CD8-positive, alpha-beta memory T cell (primary cell): ENCODE data around the gene HS3ST4. TPM values are rescaled to one million over a fixed set of nuclear protein-coding genes. Genes with fewer than 3 reads are reported as not detected.

Experiments used
- CTCF ChIA-PET: fragments of 350-600 bp; sonication (Branson Sonifier 250); formaldehyde crosslinking; loops from one replicate; lab custom pipeline; 2021; ENCODE audit warnings: antibody characterized with exemption; lab: Charles Lee
- POLR2A ChIA-PET: fragments of 350-600 bp; sonication (Branson Sonifier 250); formaldehyde crosslinking; loops from one replicate; lab custom pipeline; 2021; ENCODE audit warnings: antibody characterized with exemption; lab: Charles Lee
- DNase-seq, 5 donors: peaks; one replicate each; pipeline versions ENCODE4 v3.0.0 to v3.0.0-alpha.2; 2020 to 2022; ENCODE audit warnings: mixed read lengths in 1 of 5
- H3K27ac ChIP-seq: one replicate; pipeline ENCODE4 v1.7.0; 2013; ENCODE audit warnings: low read depth, mild to moderate bottlenecking, low read length, moderate library complexity
- H3K27me3 ChIP-seq: 2 replicates; pipeline ENCODE4 v1.7.0; 2013; ENCODE audit warnings: low read length, mild to moderate bottlenecking; ENCODE audit not compliant: insufficient read depth, poor library complexity, severe bottlenecking
- H3K36me3 ChIP-seq: 2 replicates; pipeline ENCODE4 v1.7.0; 2013; ENCODE audit warnings: mild to moderate bottlenecking, low read length, moderate library complexity; ENCODE audit not compliant: insufficient read depth
- H3K4me1 ChIP-seq: 2 replicates; pipeline ENCODE4 v1.7.0; 2013; ENCODE audit warnings: mild to moderate bottlenecking, low read length, moderate library complexity; ENCODE audit not compliant: insufficient read depth
- H3K4me3 ChIP-seq: 2 replicates; pipeline ENCODE4 v1.7.0; 2013; ENCODE audit warnings: mild to moderate bottlenecking, low read length
- H3K9me3 ChIP-seq: 2 replicates; pipeline ENCODE4 v1.7.0; 2013; ENCODE audit warnings: mild to moderate bottlenecking, low read length
- H3K27ac Mint-ChIP-seq, 8 donors: one replicate each; pipeline ENCODE4 v1.8.0; 2020 to 2021; ENCODE audit warnings: mixed read lengths in 8 of 8, mild to moderate bottlenecking in 6 of 8, inconsistent platforms in 3 of 8, moderate library complexity in 3 of 8
- H3K27me3 Mint-ChIP-seq, 2 donors: one replicate each; pipeline ENCODE4 v1.8.0; 2020 to 2021; ENCODE audit warnings: mixed read lengths in 2 of 2, mild to moderate bottlenecking in 1 of 2, moderate library complexity in 1 of 2
- H3K36me3 Mint-ChIP-seq, 3 donors: one replicate each; pipeline ENCODE4 v1.8.0; 2020 to 2021; ENCODE audit warnings: mixed read lengths in 3 of 3, inconsistent platforms in 1 of 3, mild to moderate bottlenecking in 1 of 3
- H3K4me1 Mint-ChIP-seq, 3 donors: one replicate each; pipeline ENCODE4 v1.8.0; 2020 to 2021; ENCODE audit warnings: mixed read lengths in 3 of 3, inconsistent platforms in 1 of 3, mild to moderate bottlenecking in 1 of 3
- H3K4me3 Mint-ChIP-seq, 7 donors: one replicate each; pipeline ENCODE4 v1.8.0; 2020 to 2021; ENCODE audit warnings: mixed read lengths in 7 of 7, mild to moderate bottlenecking in 6 of 7, moderate library complexity in 4 of 7, inconsistent platforms in 2 of 7
- H3K9me3 Mint-ChIP-seq, 5 donors: one replicate each; pipeline ENCODE4 v1.8.0; 2020 to 2022; ENCODE audit warnings: mixed read lengths in 5 of 5, mild to moderate bottlenecking in 3 of 5, moderate library complexity in 2 of 5, inconsistent platforms in 1 of 5
- polyA plus RNA-seq: library from polyadenylated mRNA; unstranded; fragments of 300-500 nt; fragmentation: Illumina TruSeq; gene quantifications from one replicate; pipeline ENCODE4 v1.2.3, GENCODE V29; 2021
- total RNA-seq, 2 experiments: library from RNA; stranded (reverse); gene quantifications; one replicate each; pipeline ENCODE4 v1.2.3, GENCODE V29; 2021

The HS3ST4 gene
- total and polyA plus RNA-seq, 3 experiments from 2014 or later: not detected

- no peak overlapping the region for H3K27ac Mint-ChIP-seq
- DNase-seq: no peak
- H3K36me3 ChIP-seq: no peaks in the 10 kb centered on the region
Observed at GRCh38 chr16:25893332-25893731, 201.6 kb downstream of the HS3ST4 start.

GRCh38 chr16:25894093-25894492 is 202.3 kb downstream of the HS3ST4 start:
- Mint-ChIP-seq H3K9me3 (peaks cover 0 to 3% (median 0%) of the 10 kb centered on the region in 5 donors), H3K4me3 (no peak overlapping the region), H3K27ac (no peak overlapping the region), H3K4me1 (no peaks in the 10 kb centered on the region), H3K36me3 (no peaks in the 10 kb centered on the region), H3K27me3 (peaks cover 11 to 34% of the 10 kb centered on the region in 2 donors)
- no peak overlapping the region for H3K27ac ChIP-seq
- ChIA-PET CTCF (no interaction called here), POLR2A (no interaction called here)
- no peaks in the 10 kb centered on the region for H3K9me3 ChIP-seq
- no peaks in the 10 kb centered on the region for H3K36me3 ChIP-seq
- no peaks in the 10 kb centered on the region for H3K4me1 ChIP-seq
- no peak overlapping the region for H3K4me3 ChIP-seq
- H3K27me3 ChIP-seq: no peaks in the 10 kb centered on the region
- DNase-seq: no peak

More at GRCh38 chr16:25893332-25893731, 201.6 kb downstream of the HS3ST4 start:
- Histone ChIP-seq H3K9me3 (no peaks in the 10 kb centered on the region), H3K4me3 (no peak overlapping the region), H3K27me3 (no peaks in the 10 kb centered on the region), H3K4me1 (no peaks in the 10 kb centered on the region), H3K27ac (no peak overlapping the region)
- H3K9me3 Mint-ChIP-seq: peaks cover 0 to 3% (median 0%) of the 10 kb centered on the region in 5 donors
- H3K27me3 Mint-ChIP-seq: peaks cover 12 to 34% of the 10 kb centered on the region in 2 donors
- no peak overlapping the region for H3K4me3 Mint-ChIP-seq
- ChIA-PET CTCF (no interaction called here), POLR2A (no interaction called here)
- H3K36me3 Mint-ChIP-seq: no peaks in the 10 kb centered on the region
- no peaks in the 10 kb centered on the region for H3K4me1 Mint-ChIP-seq

- H3K36me3 ChIP-seq: no peaks in the 10 kb centered on the region
- ChIA-PET CTCF (no interaction called here), POLR2A (no interaction called here)
- H3K27ac Mint-ChIP-seq: no peak overlapping the region
- no peak overlapping the region for H3K4me3 ChIP-seq
- no peak overlapping the region for H3K27ac ChIP-seq
- H3K4me1 ChIP-seq: no peaks in the 10 kb centered on the region
- peaks cover 8 to 34% of the 10 kb centered on the region in 2 donors for H3K27me3 Mint-ChIP-seq
- no peaks in the 10 kb centered on the region for H3K9me3 ChIP-seq
- no peak for DNase-seq
- H3K36me3 Mint-ChIP-seq: no peaks in the 10 kb centered on the region
- no peak overlapping the region for H3K4me3 Mint-ChIP-seq
- H3K4me1 Mint-ChIP-seq: no peaks in the 10 kb centered on the region
- H3K9me3 Mint-ChIP-seq: peaks cover 0 to 2% (median 0%) of the 10 kb centered on the region in 5 donors
- H3K27me3 ChIP-seq: no peaks in the 10 kb centered on the region
Observed at GRCh38 chr16:25895380-25895779, 203.6 kb downstream of the HS3ST4 start.

- H3K27ac Mint-ChIP-seq: no peak overlapping the region
- H3K27ac ChIP-seq: no peak overlapping the region
- H3K27me3 ChIP-seq: no peaks in the 10 kb centered on the region
- H3K4me3 ChIP-seq: no peak overlapping the region
- no peaks in the 10 kb centered on the region for H3K4me1 Mint-ChIP-seq
- POLR2A ChIA-PET: no interaction called here
- no peaks in the 10 kb centered on the region for H3K36me3 Mint-ChIP-seq
- peaks cover 12 to 34% of the 10 kb centered on the region in 2 donors for H3K27me3 Mint-ChIP-seq
- no peaks in the 10 kb centered on the region for H3K9me3 ChIP-seq
- no peaks in the 10 kb centered on the region for H3K4me1 ChIP-seq
- CTCF ChIA-PET: no interaction called here
- H3K36me3 ChIP-seq: no peaks in the 10 kb centered on the region
- DNase-seq: no peak
- no peak overlapping the region for H3K4me3 Mint-ChIP-seq
- peaks cover 0 to 2% (median 0%) of the 10 kb centered on the region in 5 donors for H3K9me3 Mint-ChIP-seq
Observed at GRCh38 chr16:25896411-25896810, 204.7 kb downstream of the HS3ST4 start.

GRCh38 chr16:25897702-25898101 is 205.9 kb downstream of the HS3ST4 start:
- peaks cover 0 to 2% (median 0%) of the 10 kb centered on the region in 5 donors for H3K9me3 Mint-ChIP-seq
- H3K4me1 Mint-ChIP-seq: no peaks in the 10 kb centered on the region
- H3K27ac Mint-ChIP-seq: no peak overlapping the region
- Histone ChIP-seq H3K9me3 (no peaks in the 10 kb centered on the region), H3K27me3 (no peaks in the 10 kb centered on the region), H3K4me1 (no peaks in the 10 kb centered on the region), H3K4me3 (no peak overlapping the region), H3K36me3 (no peaks in the 10 kb centered on the region), H3K27ac (no peak overlapping the region)
- H3K27me3 Mint-ChIP-seq: peaks cover 12 to 33% of the 10 kb centered on the region in 2 donors
- POLR2A ChIA-PET: no interaction called here
- CTCF ChIA-PET: no interaction called here
- H3K36me3 Mint-ChIP-seq: no peaks in the 10 kb centered on the region
- DNase-seq: no peak
- no peak overlapping the region for H3K4me3 Mint-ChIP-seq

GRCh38 chr16:25905810-25906209 is 214.1 kb downstream of the HS3ST4 start:
- POLR2A ChIA-PET: no interaction called here
- H3K9me3 Mint-ChIP-seq: peaks cover 0 to 6% (median 0%) of the 10 kb centered on the region in 5 donors
- DNase-seq: no peak
- H3K4me3 Mint-ChIP-seq: no peak overlapping the region
- CTCF ChIA-PET: no interaction called here
- H3K27ac Mint-ChIP-seq: no peak overlapping the region
- Histone ChIP-seq H3K9me3 (no peaks in the 10 kb centered on the region), H3K27ac (no peak overlapping the region), H3K4me3 (no peak overlapping the region), H3K4me1 (no peaks in the 10 kb centered on the region), H3K36me3 (no peaks in the 10 kb centered on the region), H3K27me3 (no peaks in the 10 kb centered on the region)
- H3K4me1 Mint-ChIP-seq: no peaks in the 10 kb centered on the region
- no peaks in the 10 kb centered on the region for H3K36me3 Mint-ChIP-seq
- H3K27me3 Mint-ChIP-seq: peaks cover 0 to 3% of the 10 kb centered on the region in 2 donors

- no peaks in the 10 kb centered on the region for H3K4me1 Mint-ChIP-seq
- H3K4me3 Mint-ChIP-seq: no peak overlapping the region
- POLR2A ChIA-PET: no interaction called here
- CTCF ChIA-PET: no interaction called here
- H3K9me3 Mint-ChIP-seq: no peaks in the 10 kb centered on the region
- Histone ChIP-seq H3K4me3 (no peak overlapping the region), H3K27ac (no peak overlapping the region), H3K27me3 (no peaks in the 10 kb centered on the region), H3K4me1 (no peaks in the 10 kb centered on the region), H3K36me3 (no peaks in the 10 kb centered on the region), H3K9me3 (no peaks in the 10 kb centered on the region)
- no peak for DNase-seq
- no peaks in the 10 kb centered on the region for H3K27me3 Mint-ChIP-seq
- no peaks in the 10 kb centered on the region for H3K36me3 Mint-ChIP-seq
- H3K27ac Mint-ChIP-seq: peak overlapping the region in 2 of 8 donors; percentile 16 to 51
Observed at GRCh38 chr16:25910971-25911370, 219.2 kb downstream of the HS3ST4 start.

- no peaks in the 10 kb centered on the region for H3K27me3 ChIP-seq
- DNase-seq: no peak
- H3K27me3 Mint-ChIP-seq: peaks cover 0 to 2% of the 10 kb centered on the region in 2 donors
- H3K4me3 ChIP-seq: no peak overlapping the region
- no peak overlapping the region for H3K4me3 Mint-ChIP-seq
- H3K27ac Mint-ChIP-seq: no peak overlapping the region
- no peak overlapping the region for H3K27ac ChIP-seq
- H3K36me3 Mint-ChIP-seq: no peaks in the 10 kb centered on the region
- no peaks in the 10 kb centered on the region for H3K4me1 ChIP-seq
- POLR2A ChIA-PET: no interaction called here
- H3K36me3 ChIP-seq: no peaks in the 10 kb centered on the region
- CTCF ChIA-PET: no interaction called here
- no peaks in the 10 kb centered on the region for H3K9me3 ChIP-seq
- H3K9me3 Mint-ChIP-seq: no peaks in the 10 kb centered on the region
- H3K4me1 Mint-ChIP-seq: no peaks in the 10 kb centered on the region
Observed at GRCh38 chr16:25912321-25912720, 220.6 kb downstream of the HS3ST4 start.
